Measurements from ENCODE around the gene PRPH. TPM values are rescaled to one million over a fixed set of nuclear protein-coding genes. Genes with fewer than 3 reads are reported as not detected.

The PRPH gene
- total and polyA plus RNA-seq, 9 of the 15 experiments (the other 6 are each of a cell fraction or from before 2014, with no cell fraction given), result 0.27 to 1.9 (median 1.3) TPM; not detected in 1

DNA sequence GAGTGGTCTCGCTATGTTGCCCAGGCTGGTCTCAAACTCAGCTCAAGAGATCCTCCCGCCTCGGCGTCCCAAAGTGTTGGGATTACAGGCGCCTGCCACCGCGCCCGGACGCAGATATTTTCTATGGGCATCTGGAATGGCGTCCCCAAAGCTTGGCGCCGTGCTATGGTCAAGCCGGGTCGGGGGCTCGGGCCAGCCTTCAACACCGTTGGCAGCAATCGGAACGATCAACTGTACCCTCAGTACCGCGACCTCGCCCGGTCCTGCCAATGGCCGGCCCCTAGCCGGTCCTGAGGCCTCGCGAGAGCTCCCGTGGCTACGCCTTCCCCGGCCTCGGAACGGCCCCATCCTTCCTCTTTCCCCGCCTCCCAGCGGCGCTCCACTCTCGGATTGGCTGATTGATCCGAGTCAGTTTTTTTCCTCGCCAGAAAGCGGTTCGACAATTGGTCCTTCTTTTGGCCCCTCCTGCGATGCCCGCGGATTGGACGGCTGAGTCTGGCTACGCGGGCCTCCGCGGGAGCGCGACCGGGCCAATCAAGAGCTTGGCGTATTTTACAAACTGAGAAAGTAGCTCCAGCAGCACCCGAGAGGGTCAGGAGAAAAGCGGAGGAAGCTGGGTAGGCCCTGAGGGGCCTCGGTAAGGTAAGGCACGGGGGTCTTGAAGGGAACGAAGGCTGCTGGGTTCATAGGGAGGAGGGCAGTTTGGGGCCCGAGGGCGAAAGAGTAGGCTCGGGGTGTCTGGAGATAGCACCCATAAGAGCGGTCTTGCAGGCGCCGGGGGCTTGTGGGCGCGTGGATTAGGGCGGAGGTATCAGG lies 28.0 kb downstream of the PRPH start, which contains the start of gene TROAP (continued):
- peak; percentile 73 for TF ChIP-seq TAF1 (IDR thresholded peaks at IDR 0.05; ENCODE audit: control insufficient read depth, extremely low read depth, insufficient read depth, low read length, severe bottlenecking)
- peak; percentile 50; the same call in 1 of the 2 replicates for TF ChIP-seq TOE1 (IDR thresholded peaks at IDR 0.05; ENCODE audit: borderline replicate concordance)
- TF ChIP-seq TOE1 (CRISPR knock-in tag; IDR thresholded peaks at IDR 0.05; ENCODE audit: borderline replicate concordance, low read depth), result no peak
- TF ChIP-seq POLR2H (tag; IDR thresholded peaks at IDR 0.05; ENCODE audit: low read depth), result peak; percentile 91
- 0 out of 2 replicates have a peak, but pooled peaks have one; percentile 10 for TF ChIP-seq TCF7L2 (IDR thresholded peaks at IDR 0.05; ENCODE audit: low read depth, low read length)
- TF ChIP-seq KDM2B (CRISPR knock-in tag; IDR thresholded peaks at IDR 0.05), result 0 out of 2 replicates have a peak, but pooled peaks have one; percentile 23
- TF ChIP-seq, protein P1, sequence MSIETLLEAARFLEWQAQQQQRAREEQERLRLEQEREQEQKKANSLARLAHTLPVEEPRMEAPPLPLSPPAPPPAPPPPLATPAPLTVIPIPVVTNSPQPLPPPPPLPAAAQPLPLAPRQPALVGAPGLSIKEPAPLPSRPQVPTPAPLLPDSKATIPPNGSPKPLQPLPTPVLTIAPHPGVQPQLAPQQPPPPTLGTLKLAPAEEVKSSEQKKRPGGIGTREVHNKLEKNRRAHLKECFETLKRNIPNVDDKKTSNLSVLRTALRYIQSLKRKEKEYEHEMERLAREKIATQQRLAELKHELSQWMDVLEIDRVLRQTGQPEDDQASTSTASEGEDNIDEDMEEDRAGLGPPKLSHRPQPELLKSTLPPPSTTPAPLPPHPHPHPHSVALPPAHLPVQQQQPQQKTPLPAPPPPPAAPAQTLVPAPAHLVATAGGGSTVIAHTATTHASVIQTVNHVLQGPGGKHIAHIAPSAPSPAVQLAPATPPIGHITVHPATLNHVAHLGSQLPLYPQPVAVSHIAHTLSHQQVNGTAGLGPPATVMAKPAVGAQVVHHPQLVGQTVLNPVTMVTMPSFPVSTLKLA (conservative IDR thresholded peaks at IDR 0.05), result peak in 1 of 2 experiments; percentile 74; a peak in 2 of 4 replicates
- 0 out of 4 replicates have a peak, but pooled peaks of 1 of the 2 experiments have one; percentile 21 for TF ChIP-seq RCOR1 (IDR thresholded peaks at IDR 0.05; ENCODE audit: borderline replicate concordance in 1 of 2, low read depth in 2 of 2, low read length in 2 of 2)
- TF ChIP-seq, protein P2, sequence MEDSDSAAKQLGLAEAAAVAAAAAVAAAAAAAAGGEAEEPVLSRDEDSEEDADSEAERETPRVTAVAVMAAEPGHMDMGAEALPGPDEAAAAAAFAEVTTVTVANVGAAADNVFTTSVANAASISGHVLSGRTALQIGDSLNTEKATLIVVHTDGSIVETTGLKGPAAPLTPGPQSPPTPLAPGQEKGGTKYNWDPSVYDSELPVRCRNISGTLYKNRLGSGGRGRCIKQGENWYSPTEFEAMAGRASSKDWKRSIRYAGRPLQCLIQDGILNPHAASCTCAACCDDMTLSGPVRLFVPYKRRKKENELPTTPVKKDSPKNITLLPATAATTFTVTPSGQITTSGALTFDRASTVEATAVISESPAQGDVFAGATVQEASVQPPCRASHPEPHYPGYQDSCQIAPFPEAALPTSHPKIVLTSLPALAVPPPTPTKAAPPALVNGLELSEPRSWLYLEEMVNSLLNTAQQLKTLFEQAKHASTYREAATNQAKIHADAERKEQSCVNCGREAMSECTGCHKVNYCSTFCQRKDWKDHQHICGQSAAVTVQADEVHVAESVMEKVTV (CRISPR knock-in tag; IDR thresholded peaks at IDR 0.05), result 0 out of 2 replicates have a peak, but pooled peaks have one; percentile 2
- TF ChIP-seq, protein P3, sequence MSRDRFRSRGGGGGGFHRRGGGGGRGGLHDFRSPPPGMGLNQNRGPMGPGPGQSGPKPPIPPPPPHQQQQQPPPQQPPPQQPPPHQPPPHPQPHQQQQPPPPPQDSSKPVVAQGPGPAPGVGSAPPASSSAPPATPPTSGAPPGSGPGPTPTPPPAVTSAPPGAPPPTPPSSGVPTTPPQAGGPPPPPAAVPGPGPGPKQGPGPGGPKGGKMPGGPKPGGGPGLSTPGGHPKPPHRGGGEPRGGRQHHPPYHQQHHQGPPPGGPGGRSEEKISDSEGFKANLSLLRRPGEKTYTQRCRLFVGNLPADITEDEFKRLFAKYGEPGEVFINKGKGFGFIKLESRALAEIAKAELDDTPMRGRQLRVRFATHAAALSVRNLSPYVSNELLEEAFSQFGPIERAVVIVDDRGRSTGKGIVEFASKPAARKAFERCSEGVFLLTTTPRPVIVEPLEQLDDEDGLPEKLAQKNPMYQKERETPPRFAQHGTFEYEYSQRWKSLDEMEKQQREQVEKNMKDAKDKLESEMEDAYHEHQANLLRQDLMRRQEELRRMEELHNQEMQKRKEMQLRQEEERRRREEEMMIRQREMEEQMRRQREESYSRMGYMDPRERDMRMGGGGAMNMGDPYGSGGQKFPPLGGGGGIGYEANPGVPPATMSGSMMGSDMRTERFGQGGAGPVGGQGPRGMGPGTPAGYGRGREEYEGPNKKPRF (IDR thresholded peaks at IDR 0.05; ENCODE audit: low read depth, low read length), result no peak
- TF ChIP-seq PML (IDR thresholded peaks at IDR 0.05; ENCODE audit: low read length), result peak; percentile 80; the same call in 1 of the 2 replicates
- TF ChIP-seq KAT2B (IDR thresholded peaks at IDR 0.05; ENCODE audit: low read depth, low read length), result no peak
- TF ChIP-seq CREB1 (IDR thresholded peaks at IDR 0.05), result peak; percentile 81
- peak; percentile 78 for TF ChIP-seq CREB1 (CRISPR knock-in tag; IDR thresholded peaks at IDR 0.05)
- peak; percentile 78; the same call in 1 of the 2 replicates for TF ChIP-seq POLR2AphosphoS2 (IDR thresholded peaks at IDR 0.05; ENCODE audit: low read length)
- TF ChIP-seq ZFX (CRISPR knock-in tag; IDR thresholded peaks at IDR 0.05), result peak; percentile 86
- peak; percentile 35 for TF ChIP-seq HNRNPLL (IDR thresholded peaks at IDR 0.05; ENCODE audit: low read depth, low read length, poor library complexity, severe bottlenecking)
- no peak for TF ChIP-seq ILK (tag; IDR thresholded peaks at IDR 0.05; ENCODE audit: borderline replicate concordance, low read depth)
- TF ChIP-seq RBBP5 (IDR thresholded peaks at IDR 0.05; ENCODE audit: borderline replicate concordance, insufficient read depth, low read length, poor library complexity, severe bottlenecking), result peak; percentile 51
- 0 out of 2 replicates have a peak, but pooled peaks have one; percentile 14 for TF ChIP-seq ZNF76 (CRISPR knock-in tag; IDR thresholded peaks at IDR 0.05; ENCODE audit: borderline replicate concordance)
- peak; percentile 89 for TF ChIP-seq SIN3B (IDR thresholded peaks at IDR 0.05; ENCODE audit: low read depth)

All from K562 (cell line).